ENCODE results near the gene CHL1.

Gene CHL1

GRCh38 chr3:356952-357351 is 160.4 kb downstream of the CHL1 start:
- TF ChIP-seq EZH2 (optimal IDR thresholded peaks at IDR 0.05; ENCODE audit: low read depth, low read length) (no peak), EZH2phosphoT487 (IDR thresholded peaks at IDR 0.05; ENCODE audit: low read length) (no peak)
- TF ChIP-seq, protein P1, sequence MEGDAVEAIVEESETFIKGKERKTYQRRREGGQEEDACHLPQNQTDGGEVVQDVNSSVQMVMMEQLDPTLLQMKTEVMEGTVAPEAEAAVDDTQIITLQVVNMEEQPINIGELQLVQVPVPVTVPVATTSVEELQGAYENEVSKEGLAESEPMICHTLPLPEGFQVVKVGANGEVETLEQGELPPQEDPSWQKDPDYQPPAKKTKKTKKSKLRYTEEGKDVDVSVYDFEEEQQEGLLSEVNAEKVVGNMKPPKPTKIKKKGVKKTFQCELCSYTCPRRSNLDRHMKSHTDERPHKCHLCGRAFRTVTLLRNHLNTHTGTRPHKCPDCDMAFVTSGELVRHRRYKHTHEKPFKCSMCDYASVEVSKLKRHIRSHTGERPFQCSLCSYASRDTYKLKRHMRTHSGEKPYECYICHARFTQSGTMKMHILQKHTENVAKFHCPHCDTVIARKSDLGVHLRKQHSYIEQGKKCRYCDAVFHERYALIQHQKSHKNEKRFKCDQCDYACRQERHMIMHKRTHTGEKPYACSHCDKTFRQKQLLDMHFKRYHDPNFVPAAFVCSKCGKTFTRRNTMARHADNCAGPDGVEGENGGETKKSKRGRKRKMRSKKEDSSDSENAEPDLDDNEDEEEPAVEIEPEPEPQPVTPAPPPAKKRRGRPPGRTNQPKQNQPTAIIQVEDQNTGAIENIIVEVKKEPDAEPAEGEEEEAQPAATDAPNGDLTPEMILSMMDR (IDR thresholded peaks at IDR 0.05; ENCODE audit: low read length), result no peak
- Histone ChIP-seq H3K36me3 (replicated peaks; ENCODE audit: insufficient read depth, low read length) (no peaks in the 10 kb centered on the region), H3K4me3 (ENCODE audit: low read length) (no peak overlapping the region), H3K9me2 (replicated peaks; ENCODE audit: insufficient read depth, low read length) (no peaks in the 10 kb centered on the region), H3K4me2 (ENCODE audit: low read depth, low read length) (no peak overlapping the region), H3K79me2 (ENCODE audit: low read length) (no peaks in the 10 kb centered on the region), H3K27me3 (replicated peaks; ENCODE audit: insufficient read depth, low read length) (no peaks in the 10 kb centered on the region), H3F3A (ENCODE audit: insufficient read depth, low read length) (no peaks in the 10 kb centered on the region), H3K4me1 (ENCODE audit: low read length) (no peaks in the 10 kb centered on the region), H4K20me1 (ENCODE audit: insufficient read depth, low read length) (no peaks in the 10 kb centered on the region), H3K9me3 (replicated peaks; ENCODE audit: insufficient read depth, low read length) (no peaks in the 10 kb centered on the region), H3K27ac (ENCODE audit: low read length) (no peak overlapping the region), H3K9ac (ENCODE audit: low read length) (no peak overlapping the region), H2AFZ (ENCODE audit: low read length) (no peak overlapping the region)
- no peak for DNase-seq

- no peaks in the 10 kb centered on the region for H3K79me2 ChIP-seq (ENCODE audit: low read length)
- H2AFZ ChIP-seq (ENCODE audit: low read length), result no peak overlapping the region
- no peak overlapping the region for H3K27ac ChIP-seq (ENCODE audit: low read length)
- no peak overlapping the region for H3K9ac ChIP-seq (ENCODE audit: low read length)
- H3F3A ChIP-seq (ENCODE audit: insufficient read depth, low read length), result no peaks in the 10 kb centered on the region
- no peak for DNase-seq
- no peak overlapping the region for H3K4me2 ChIP-seq (ENCODE audit: low read depth, low read length)
- no peaks in the 10 kb centered on the region for H3K9me3 ChIP-seq (replicated peaks; ENCODE audit: insufficient read depth, low read length)
- TF ChIP-seq EZH2 (optimal IDR thresholded peaks at IDR 0.05; ENCODE audit: low read depth, low read length) (no peak), EZH2phosphoT487 (IDR thresholded peaks at IDR 0.05; ENCODE audit: low read length) (no peak)
- TF ChIP-seq, protein P1 (IDR thresholded peaks at IDR 0.05; ENCODE audit: low read length), result no peak
- H3K36me3 ChIP-seq (replicated peaks; ENCODE audit: insufficient read depth, low read length), result no peaks in the 10 kb centered on the region
- H3K9me2 ChIP-seq (replicated peaks; ENCODE audit: insufficient read depth, low read length), result no peaks in the 10 kb centered on the region
- H3K4me3 ChIP-seq (ENCODE audit: low read length), result no peak overlapping the region
- H3K4me1 ChIP-seq (ENCODE audit: low read length), result no peaks in the 10 kb centered on the region
- no peaks in the 10 kb centered on the region for H3K27me3 ChIP-seq (replicated peaks; ENCODE audit: insufficient read depth, low read length)
- no peaks in the 10 kb centered on the region for H4K20me1 ChIP-seq (ENCODE audit: insufficient read depth, low read length)
These were observed 163.1 kb downstream of the CHL1 start for GRCh38 chr3:359672-360071.

GRCh38 chr3:362681-363338 is 166.2 kb downstream of the CHL1 start:
- TF ChIP-seq, protein P1 (IDR thresholded peaks at IDR 0.05; ENCODE audit: low read length), result no peak
- no peak for TF ChIP-seq EZH2 (optimal IDR thresholded peaks at IDR 0.05; ENCODE audit: low read depth, low read length)
- H3K4me3 ChIP-seq (ENCODE audit: low read length), result no peak overlapping the region
- H3F3A ChIP-seq (ENCODE audit: insufficient read depth, low read length), result no peaks in the 10 kb centered on the region
- no peaks in the 10 kb centered on the region for H4K20me1 ChIP-seq (ENCODE audit: insufficient read depth, low read length)
- H3K9me3 ChIP-seq (replicated peaks; ENCODE audit: insufficient read depth, low read length), result no peaks in the 10 kb centered on the region
- no peaks in the 10 kb centered on the region for H3K36me3 ChIP-seq (replicated peaks; ENCODE audit: insufficient read depth, low read length)
- no peak for DNase-seq
- H3K4me1 ChIP-seq (ENCODE audit: low read length), result no peaks in the 10 kb centered on the region
- no peaks in the 10 kb centered on the region for H3K79me2 ChIP-seq (ENCODE audit: low read length)
- H2AFZ ChIP-seq (ENCODE audit: low read length), result no peak overlapping the region
- H3K9ac ChIP-seq (ENCODE audit: low read length), result no peak overlapping the region
- no peaks in the 10 kb centered on the region for H3K27me3 ChIP-seq (replicated peaks; ENCODE audit: insufficient read depth, low read length)
- no peak overlapping the region for H3K4me2 ChIP-seq (ENCODE audit: low read depth, low read length)
- H3K9me2 ChIP-seq (replicated peaks; ENCODE audit: insufficient read depth, low read length), result no peaks in the 10 kb centered on the region
- H3K27ac ChIP-seq (ENCODE audit: low read length), result no peak overlapping the region

Data from MM.1S (cell line).